ENCODE results near the gene PIM1. TPM values are rescaled to one million over a fixed set of nuclear protein-coding genes. Genes with fewer than 3 reads are reported as not detected.
A peak's percentile ranks its signal among the peaks of the same experiment; 100 is the strongest.

Gene PIM1
- total RNA-seq, 1 experiment from 2014 or later: 47.5 TPM

GRCh38 chr6:37141281-37142049 lies 28.5 kb upstream of the PIM1 start:
- Histone ChIP-seq H2AFZ (ENCODE audit: low read length) (no peak overlapping the region), H2BK15ac (ENCODE audit: low read depth, low read length) (no peak overlapping the region)
- no CpG with 5 or more reads among the region's 5 CpGs for WGBS (ENCODE audit: extremely low coverage, insufficient read length, low lambda C conversion rate)

More at GRCh38 chr6:37141281-37142049, 28.5 kb upstream of the PIM1 start:
- Histone ChIP-seq H3T11ph (ENCODE audit: low read length) (peak overlapping the region; percentile 95), H2BK5ac (ENCODE audit: insufficient read length, low read length) (peak overlapping the region; percentile 47), H2BK20ac (ENCODE audit: low read depth, low read length, poor library complexity, severe bottlenecking) (no peak overlapping the region), H4K5ac (ENCODE audit: insufficient read length, low read depth, low read length) (peak overlapping the region; percentile 86), H3K27ac (ENCODE audit: insufficient read length, low read depth, low read length) (peak overlapping the region; percentile 100), H3K4ac (ENCODE audit: low read depth, low read length) (peak overlapping the region; percentile 86; the same call in 1 of the 2 replicates), H4K8ac (replicated peaks; ENCODE audit: insufficient read length, low read depth, low read length) (no peak overlapping the region), H3K79me1 (ENCODE audit: insufficient read depth, low read depth, low read length, poor library complexity, severe bottlenecking) (no peaks in the 10 kb centered on the region), H4K91ac (ENCODE audit: insufficient read length, low read depth, low read length) (no peak overlapping the region), H3K4me1 (ENCODE audit: insufficient read depth, low read length) (peaks cover 10% of the 10 kb centered on the region; the same call in 1 of the 2 replicates), H3K18ac (ENCODE audit: insufficient read length, low read depth, low read length) (peak overlapping the region; percentile 97), H3K9me3 (ENCODE audit: control insufficient read depth, low read depth, low read length) (no peaks in the 10 kb centered on the region), H3K23me2 (ENCODE audit: insufficient read length, low read depth, low read length, poor library complexity, severe bottlenecking) (peaks cover 9% of the 10 kb centered on the region), H3K56ac (ENCODE audit: insufficient read length, low read depth, low read length) (no peak overlapping the region), H3K14ac (ENCODE audit: insufficient read depth, low read length) (peak overlapping the region; percentile 80; the same call in 1 of the 2 replicates), H2BK12ac (ENCODE audit: insufficient read length, low read depth, low read length) (peak overlapping the region; percentile 91), H3K9ac (ENCODE audit: extremely low read depth, insufficient read length, low read length) (peak overlapping the region; percentile 70), H2AK5ac (ENCODE audit: insufficient read length, low read length) (no peak overlapping the region), H3K4me2 (ENCODE audit: insufficient read depth, insufficient read length, low read length) (peak overlapping the region; percentile 45), H2BK120ac (ENCODE audit: low read depth, low read length, poor library complexity, severe bottlenecking) (peak overlapping the region; percentile 89), H4K20me1 (ENCODE audit: control insufficient read depth, insufficient read depth, insufficient read length) (no peaks in the 10 kb centered on the region), H3K27me3 (ENCODE audit: insufficient read depth, low read length) (no peaks in the 10 kb centered on the region), H3K23ac (ENCODE audit: insufficient read length, low read depth, low read length) (no peak overlapping the region), H3K79me2 (ENCODE audit: insufficient read depth, low read length) (no peaks in the 10 kb centered on the region; the same call in 1 of the 2 replicates)
- no peak for TF ChIP-seq CTCF (conservative IDR thresholded peaks at IDR 0.05)
- Mint-ChIP-seq H3K9me3 (peaks cover 0 to 3% of the 10 kb centered on the region in 2 experiments; a peak in 2 of 5 replicates), H3K4me3 (peak overlapping the region; percentile 41 to 66), H3K27me3 (ENCODE audit: low read depth) (no peaks in the 10 kb centered on the region), H3K27ac (peak overlapping the region; percentile 96 to 100 (median 99)), H3K36me3 (ENCODE audit: insufficient read depth in 1 of 3, low read depth in 3 of 3) (peaks cover 0 to 4% (median 3%) of the 10 kb centered on the region in 3 experiments; a peak in 5 of 7 replicates), H3K4me1 (peaks cover 60 to 79% of the 10 kb centered on the region in 2 experiments)
- peak; percentile 87 for DNase-seq
